OCI-M1 (cell line): Measurements from ENCODE around the gene SYT2.
"Not testable (repeated sequence)": the region's sequence is repeated elsewhere in the genome, so short reads cannot be mapped to it uniquely, and the experiment has no call there.

Experiments used
- DNase-seq: peaks from one replicate; lab custom pipeline; 2025; lab: John Stamatoyannopoulos, UW

The SYT2 gene

DNA sequence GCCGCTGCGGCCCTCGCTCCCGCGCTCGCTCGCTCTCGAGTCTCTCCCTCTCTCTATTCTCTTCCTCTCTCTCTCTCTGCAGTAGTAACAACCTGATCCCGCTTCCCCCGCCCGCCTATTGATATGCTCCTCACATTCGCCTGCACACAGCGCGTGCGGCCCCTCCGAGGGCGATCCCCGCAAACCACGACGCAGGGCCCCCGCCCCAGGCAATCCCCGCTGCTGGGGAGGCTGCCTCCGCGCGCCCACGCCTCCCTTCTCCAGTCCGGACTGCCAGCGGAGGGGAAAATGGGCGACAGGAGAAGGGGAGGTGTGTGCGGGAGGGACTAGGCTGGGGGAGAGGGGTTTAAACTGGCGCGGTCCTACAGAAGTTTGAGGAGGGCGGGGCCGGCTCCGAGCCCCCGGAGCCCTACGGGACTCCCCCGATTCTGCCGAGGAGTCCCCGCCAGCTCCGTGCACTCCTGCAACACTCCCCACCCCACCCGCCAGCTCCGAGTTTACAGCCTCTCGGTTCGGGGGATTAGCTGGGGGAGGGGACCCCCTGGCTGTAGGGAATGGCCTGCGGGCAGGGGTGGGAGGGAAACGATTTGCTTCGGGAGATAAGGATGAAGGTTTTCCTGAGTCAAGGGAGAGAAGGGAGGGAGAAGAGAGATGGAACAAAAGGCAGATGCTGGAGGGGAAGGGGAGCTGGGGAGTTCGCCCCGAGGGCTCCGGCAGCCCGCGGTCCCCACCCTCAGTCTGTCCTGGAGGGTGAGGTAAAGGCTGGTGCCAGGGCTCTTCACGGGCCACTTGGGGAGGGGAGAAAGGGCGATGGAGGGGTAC, 66.6 kb downstream of the SYT2 start:
- DNase-seq, result no peak

DNA sequence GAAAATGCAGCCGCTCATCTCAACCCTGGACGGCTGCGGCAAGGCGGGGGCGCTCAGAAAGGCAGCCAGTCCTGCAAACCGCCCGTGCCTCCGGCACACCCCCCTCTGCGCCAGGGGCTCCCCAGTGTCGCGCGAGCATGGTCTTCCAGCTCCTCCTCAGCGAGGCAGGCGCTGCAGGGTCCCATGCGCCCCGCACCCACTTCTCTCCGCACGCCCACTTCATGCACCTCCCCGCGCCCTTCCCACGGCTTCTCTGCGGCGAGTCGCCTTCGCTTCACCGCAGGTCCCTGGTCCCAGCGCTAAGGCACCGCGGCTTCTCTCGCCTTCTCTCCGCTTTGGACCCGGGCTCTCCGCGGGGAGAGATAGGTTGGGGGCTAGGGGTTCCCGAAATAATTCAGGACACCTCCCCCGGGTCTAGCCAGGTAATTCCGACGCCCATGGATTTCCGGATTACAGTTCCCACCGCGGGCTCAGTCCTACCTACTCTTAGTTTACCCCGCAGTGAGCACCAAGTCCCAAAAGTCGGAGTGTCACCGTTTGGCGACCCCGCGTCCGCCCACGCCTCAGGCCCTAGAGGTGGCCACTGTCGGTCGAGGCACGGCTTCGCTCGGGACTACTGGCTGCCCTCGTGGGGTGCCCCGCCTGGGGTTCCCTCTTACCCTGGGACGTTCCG, 67.5 kb downstream of the SYT2 start:
- no peak for DNase-seq

DNA sequence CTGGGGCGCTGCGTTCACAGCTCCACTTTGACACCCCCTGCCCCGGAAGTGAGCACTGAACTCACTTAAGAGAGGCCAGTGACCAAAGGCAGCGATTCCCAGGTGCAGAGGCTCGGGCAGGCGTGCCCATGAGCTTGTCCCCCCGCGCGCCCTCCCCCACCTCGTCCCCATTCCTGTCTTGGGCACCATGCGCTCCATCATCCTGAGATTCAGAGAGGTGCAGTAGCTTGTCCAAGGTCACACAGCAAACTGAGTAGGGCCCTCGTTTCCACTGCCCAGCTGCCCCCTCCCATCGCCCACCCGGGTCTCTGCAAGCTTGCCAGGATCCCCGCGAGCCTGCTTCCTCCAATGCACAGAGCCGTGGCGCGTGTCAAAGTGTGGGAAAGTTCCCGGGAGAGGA, 68.0 kb downstream of the SYT2 start:
- DNase-seq, result no peak

DNA sequence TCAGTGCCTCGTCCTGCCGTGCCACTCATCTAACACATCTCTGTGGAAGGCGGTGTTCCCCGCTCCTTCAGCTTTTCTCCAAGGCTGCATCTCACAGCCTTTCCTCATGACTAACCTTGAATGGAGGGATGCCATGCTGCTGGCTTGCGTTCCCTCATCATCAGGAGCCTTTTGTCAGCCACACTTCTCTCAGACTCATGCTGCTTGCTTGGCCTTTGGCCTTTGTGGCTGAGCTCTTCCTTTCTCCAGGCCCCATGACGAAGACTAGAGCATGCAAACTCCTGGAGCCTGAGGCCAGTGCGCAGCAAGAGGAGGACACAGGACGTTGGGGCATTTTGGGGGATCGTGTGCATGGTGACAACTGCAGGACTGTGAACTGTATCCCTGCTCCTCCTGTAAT, 70.8 kb downstream of the SYT2 start:
- DNase-seq, result no peak

DNA sequence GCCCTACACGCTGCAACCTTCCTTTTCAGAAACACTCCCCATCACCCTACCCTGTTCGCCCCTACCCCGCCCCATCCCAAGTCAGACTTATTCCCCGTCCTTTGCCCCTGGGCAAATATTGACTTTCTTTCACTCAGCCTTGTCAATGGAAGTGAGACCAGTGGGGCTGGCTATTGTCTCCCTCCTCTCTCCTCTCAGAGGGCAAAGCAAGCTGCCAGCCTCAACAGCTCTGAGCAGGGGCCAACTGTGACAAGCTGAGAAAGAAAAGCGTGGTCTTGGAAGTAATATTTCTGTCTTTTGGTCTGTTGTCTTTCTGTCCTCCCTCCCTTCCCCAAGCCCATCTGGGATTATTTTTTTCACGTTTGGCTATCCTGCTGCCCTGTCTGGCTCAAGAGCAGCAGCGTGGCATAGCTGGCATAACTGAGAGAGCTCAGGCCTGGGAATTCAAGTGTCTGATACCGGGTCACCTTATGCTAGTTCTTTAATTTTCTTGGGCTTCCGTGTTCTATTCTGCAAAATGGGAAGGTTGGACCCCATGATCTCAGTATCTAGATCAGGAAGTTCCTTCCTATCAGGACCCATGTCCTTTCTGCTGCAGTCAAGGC, 71.5 kb downstream of the SYT2 start:
- not testable (repeated sequence) for DNase-seq

DNA sequence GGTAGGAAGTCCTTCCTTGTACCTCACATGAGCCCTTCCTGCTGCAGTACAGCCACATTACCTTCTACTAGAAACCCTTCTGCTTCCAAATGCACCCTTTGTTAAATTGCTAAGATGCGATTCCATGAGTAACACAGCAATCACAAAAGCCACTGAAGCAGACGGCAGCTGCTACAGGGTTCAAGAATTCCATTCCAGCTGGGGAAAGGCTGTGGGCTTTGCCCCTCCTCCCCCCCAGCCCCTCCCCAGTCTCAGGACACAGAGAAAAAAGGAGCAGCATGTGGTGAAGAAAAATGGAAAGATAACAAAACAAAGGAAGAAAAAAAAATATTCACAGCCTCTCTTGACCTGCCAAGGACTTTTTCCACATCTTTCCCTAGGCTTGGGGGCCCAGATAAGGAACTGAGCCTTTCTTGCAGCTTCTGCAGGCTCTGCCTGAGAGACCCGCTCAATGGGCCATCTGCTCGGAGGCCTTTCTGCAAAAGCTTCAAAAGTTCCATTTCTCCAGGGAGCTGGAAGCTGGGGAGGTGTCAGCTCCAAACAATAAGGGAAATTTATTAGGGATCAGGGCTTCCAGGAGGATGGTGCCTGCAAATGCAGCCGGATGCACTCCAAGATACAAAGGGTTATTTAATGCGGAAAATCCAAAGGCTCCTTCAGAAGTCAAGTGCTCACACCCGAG, 72.1 kb downstream of the SYT2 start:
- DNase-seq, result no peak

DNA sequence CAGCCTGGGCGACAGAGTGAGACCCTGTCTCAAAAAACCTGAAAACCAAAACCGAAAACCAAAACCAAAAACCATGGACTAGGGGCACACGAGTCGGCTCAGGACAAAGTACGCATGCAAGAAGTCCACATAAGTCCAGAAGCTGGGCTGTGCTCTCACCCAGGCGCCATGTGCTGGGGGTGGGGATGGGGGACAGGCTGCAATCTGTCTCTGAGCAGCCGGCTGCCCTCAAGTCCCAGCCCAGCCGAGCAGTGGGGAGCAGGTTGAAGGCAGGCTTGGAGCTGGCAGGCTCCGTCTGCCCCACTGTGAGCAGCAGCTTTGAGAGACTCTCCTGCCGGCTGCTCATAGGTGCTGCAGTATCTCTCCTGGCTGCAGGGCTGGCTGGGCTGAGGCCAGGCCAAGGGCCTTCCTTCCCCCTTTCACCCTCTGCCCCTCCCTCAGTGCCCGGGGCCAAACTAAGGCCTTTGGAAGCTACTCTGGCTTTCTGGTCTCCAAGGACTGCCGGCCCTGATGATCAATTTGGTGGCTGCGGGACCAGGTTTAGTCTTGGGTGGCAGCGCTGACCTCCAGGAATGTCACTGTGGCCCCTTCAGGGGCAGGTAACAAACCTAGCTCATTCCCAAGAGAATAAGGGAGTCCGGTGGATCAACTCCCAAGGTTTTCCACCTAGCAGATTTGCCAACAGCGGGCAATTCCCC, 72.8 kb downstream of the SYT2 start:
- not testable (repeated sequence) for DNase-seq

DNA sequence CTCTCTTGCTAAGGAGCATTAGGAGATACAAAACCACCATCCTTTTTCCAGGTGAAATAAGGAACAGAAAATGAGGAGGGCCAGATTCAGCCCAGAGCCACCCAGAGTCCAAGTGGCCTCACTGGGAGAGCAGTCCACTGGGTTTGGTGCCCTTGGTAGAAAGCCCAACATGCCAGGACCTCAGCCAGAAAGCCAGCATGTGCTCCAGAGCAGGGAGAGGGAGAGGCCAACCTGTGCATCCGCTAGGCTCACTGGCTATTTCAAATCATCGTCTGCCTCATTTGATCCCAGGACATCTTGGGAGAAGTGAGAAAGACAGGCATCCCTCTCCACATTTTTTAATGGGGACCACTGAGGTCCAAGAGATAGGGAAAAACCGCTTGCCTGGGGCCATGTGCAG, 74.1 kb downstream of the SYT2 start:
- not testable (repeated sequence) for DNase-seq

DNA sequence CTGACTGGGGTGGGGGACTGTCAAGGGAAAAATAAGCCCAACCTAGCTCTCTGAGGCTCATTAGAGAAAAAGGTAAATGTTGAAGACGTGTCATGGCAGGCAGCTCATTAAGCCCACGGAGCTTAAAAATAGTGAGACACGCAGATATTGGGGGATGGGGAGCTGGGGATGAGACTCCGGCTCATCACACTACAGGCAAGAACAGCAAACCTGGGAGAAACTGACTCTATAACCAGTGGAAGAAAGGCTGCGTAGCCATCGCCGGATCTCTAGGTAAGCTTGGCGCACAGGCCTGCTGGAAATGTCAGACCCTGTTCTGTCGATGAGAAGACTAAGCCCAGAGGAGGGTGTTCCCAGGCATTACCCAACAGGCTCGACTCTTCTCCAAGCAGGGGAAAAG, 78.0 kb downstream of the SYT2 start:
- no peak for DNase-seq

DNA sequence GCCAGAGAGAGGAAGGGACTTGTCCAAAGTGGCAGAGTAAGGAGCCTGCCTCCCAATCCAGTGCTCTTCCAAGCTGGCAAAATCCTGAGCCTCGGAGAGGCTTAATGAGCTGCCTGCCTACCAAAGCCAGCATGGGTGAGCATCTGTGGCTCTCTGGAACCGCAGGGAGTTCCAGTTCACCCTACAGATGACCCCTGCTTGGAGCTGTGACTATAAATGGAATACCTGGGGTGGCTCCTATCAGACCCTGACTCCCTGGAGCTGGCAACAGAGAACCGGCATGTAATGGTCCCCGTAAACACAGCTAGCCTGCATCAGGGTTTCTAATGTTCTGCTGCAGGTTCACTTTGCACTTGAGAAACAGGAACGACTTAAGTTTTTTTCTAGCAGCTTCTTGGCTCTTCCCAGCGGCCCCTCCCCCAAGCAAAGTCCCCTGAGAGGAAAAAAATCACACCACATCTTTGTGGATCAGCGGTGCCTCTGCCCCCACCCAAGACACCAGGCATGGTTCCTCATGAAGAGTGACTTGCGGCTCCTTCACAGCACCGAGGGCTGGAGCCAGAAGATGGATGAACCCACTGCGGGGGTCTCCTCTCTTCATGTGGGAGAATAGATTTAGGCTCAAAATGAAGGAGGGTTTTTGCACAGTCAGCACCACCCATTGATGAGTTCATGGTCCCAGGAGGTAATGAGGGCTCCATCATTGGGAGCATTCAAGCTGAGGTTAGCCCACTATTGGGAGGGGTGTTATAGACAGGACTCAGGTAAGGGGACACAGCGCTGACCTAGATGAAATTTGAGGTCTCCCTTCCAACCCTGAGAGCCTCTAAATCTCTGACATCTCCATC, 79.0 kb downstream of the SYT2 start:
- no peak for DNase-seq

DNA sequence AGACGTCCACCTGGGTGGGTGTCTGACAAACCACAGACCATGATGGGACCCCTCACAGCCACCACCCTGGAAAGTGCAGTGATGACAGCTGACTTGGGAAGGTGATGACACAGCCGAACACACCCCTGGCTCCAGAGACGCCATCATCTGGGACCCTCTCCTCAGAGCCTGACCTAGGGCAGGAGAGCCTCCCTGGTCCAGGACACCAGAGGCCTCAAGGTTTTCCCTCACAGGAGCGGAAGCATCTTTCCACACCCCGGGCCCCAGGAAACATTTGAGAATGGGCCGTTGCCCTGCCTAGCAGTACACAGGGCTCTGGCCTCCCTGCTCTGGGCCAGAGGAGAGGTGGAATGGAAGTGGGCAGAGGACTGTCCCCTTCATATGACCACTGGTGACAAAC, 79.7 kb downstream of the SYT2 start:
- DNase-seq, result no peak

DNA sequence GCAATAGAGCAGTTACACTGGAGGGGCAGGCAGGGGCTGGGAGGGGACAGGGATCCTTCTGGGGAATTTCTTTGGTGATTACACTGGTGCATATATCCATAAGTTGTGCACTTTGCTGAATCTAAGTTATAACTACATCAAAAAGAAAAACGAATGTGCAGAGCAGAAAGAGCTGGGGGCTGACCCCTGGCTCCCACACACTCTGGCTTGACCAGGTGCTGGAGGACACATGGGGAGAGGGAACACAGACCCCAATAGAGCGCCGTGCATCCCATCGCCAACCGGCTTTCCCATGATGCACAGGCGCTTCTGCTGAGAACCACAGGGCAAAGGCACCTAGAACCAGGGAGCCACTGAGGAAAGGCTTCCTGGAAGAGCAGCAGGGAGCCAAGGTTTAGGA, 80.2 kb downstream of the SYT2 start:
- not testable (repeated sequence) for DNase-seq

DNA sequence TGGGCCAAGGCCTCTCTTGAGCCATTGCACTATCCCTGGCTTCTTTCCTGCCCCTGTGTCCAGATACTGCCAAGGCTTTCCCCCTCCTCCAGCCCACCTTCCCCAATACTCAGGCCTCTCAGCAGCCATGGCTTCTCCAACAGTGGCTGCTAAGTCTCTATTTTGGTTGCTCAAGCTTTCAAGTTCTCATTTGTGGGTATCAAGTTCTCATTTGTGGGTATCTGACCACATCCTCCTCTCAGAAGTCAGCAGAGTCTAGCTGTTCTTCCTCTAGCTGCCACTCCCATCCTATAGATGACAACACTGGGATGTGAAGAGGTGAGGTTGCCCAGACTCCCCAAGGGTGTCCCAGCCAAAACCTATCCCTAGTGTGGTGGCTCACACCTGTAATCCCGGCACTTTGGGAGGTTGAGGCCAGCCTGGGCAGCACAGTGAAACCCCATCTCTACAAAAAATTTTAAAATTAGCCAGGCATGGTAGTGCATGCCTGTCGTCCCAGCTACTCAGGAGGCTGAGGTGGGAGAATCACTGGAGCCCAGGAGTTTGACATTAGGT, 80.9 kb downstream of the SYT2 start:
- not testable (repeated sequence) for DNase-seq

DNA sequence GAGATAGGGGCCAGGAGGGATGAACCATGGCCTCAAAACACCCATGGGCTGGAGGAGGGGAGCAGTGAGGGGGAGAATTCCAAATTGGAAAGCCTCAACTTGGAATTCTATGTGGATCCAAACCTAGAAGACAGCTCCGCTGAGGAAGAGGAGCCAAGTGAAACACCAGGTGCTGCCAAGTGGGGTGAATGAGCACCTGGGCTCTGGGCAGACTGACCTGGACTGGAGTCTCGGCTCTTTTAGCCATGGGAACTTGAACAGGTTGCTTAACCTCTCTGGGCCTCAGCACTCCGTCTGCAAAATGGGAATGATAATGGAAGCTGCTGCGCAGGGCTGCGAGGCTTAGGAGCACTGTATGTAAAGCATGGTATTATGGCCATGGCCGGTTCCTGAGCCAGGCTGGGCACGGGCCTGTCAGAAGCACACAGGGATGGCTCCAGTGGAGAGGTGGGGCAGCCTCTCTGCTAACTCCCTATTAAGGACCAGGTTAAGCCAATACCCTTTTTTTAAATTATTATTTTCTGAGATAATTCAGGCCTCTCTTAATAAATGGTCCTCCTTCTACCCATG, 81.5 kb downstream of the SYT2 start:
- no peak for DNase-seq

DNA sequence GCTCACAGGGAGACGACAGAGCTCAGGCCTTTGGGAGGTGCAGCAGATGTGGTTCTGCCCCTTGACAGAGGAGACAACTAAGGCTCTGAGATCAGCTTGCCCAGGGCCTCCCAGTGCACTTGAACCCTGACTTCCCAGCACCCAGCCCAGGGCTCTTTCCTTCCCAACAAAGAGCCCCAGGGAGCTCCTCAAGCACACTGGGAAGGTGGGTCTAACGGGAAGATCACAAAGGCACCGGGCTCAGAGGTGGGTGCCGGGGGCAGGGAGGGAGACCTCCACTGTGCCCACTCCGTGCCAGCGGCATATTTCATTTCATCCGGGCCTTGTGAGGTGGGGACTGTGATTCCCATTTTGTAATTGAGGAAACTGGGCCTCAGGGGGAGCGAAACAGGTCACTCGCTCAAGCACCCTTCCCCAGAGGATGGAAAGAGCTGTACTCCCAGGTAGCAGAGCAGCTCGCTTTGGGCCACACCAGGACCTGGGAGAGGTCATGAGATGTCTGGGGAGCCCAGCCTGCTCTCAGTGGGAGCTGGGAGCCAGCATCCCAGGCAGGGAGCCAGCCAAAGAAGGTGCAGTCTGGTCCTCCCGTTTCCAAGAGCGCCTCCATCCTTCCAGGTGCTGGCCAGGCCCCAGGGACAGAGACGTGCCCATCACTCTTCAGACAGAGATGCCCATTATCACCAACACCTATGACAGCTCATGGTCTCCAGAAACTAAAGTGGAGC, 82.3 kb downstream of the SYT2 start:
- no peak for DNase-seq

DNA sequence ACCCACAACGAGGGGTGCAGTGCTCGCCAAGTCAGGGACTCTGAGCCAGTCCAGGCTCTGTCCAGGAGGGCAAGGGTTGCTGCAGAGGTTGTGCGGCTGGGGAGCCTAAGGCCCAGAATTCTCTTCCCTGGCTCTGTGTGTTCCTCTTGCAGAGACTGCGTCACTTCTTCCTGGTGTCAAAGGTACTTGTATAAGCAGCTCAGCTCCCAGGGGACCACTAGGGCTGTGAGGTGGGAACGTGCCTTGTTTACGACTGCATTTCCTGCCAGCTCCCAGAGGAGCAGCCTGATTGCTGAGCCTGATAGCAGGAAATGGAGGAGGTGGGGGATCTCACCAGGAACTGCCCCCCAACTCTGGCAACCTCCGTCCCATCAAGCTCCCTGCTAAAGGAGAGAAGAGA, 83.2 kb downstream of the SYT2 start:
- not testable (repeated sequence) for DNase-seq

DNA sequence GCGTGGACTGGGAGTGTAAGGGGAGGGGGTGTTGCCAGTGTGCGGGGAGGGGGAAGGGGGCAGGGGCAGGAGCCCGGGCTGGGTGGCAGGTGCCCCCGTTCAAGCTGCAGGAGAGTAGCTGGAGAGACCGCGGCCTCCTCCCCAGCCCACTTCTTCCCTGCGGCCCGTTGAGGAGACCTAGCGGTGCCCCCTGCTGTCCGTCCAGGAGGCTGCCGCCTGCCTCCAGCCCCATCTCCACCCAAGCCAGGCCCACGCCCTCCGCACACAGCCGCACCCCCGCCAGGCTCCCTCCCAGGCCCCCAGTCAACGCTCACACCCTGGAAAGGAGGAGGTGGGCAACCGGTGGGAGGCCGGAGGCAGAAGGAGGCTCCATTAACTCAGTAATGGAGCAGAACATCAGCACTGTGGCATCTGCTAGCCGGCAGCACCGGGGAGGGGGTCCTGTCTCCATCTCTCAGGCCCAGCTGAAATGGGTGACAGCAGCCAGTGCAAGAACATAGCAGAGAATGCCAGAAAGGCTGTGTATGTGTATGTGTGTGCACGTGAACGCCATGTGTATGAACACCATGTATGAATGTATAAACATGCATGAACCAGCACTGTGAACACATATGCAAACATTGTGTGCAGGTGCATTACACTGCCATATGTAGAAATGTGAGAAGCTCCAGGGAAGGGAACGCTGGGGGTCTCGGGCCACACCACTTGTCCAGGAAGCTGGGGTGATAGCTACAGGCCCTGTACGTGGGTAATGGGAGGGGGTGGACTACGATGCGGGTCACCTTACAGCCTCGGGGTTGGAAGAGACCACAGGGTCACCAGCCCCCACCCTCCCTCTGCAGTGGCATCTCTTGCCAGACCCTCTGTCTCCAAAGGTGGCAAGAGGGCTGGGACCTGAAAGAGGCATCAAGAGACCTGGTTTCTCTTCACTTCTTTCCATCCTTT, 84.6 kb downstream of the SYT2 start:
- peak; percentile 78 for DNase-seq

DNA sequence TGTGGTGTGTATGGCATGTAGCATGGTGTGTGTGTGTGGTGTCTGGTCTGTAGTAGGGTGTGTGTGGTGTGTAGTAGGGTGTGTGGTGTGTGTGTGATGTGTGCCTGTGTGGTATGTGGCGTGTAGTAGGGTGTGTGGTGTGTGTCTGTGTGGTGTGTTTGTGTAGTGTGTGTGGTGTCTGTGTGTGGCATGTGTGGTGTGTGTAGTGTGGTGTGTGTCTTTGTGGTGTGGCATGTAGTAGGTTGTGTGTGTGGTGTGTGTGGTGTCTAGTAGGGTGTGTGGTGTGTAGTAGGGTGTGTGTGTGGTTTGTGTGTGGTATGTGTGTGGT, 85.5 kb downstream of the SYT2 start:
- DNase-seq, result no peak
